GM12892 (cell line): ENCODE measurements around the gene PLXNB2.

Experiments used
- DNase-seq: peaks from one replicate; pipeline ENCODE4 v3.0.0; 2011; ENCODE audit not compliant: insufficient read length
- FAIRE-seq: peaks from 2 replicates; lab custom pipeline; 2011; peaks lifted over from hg19 to GRCh38; lab: Jason Lieb, UNC
- POLR2A ChIP-seq: IDR thresholded peaks from 2 replicates; pipeline ENCODE4 v1.6.1; 2011; ENCODE audit warnings: low read depth, low read length, control low read depth
- POLR2AphosphoS5 ChIP-seq: IDR thresholded peaks from 2 replicates; pipeline ENCODE4 v1.6.1; 2011; ENCODE audit warnings: low read depth, low read length, control low read depth
- TAF1 ChIP-seq: IDR thresholded peaks from 2 replicates; pipeline ENCODE4 v1.6.1; 2011; ENCODE audit warnings: low read depth, mild to moderate bottlenecking, control low read depth, low read length, borderline replicate concordance

The PLXNB2 gene

DNA sequence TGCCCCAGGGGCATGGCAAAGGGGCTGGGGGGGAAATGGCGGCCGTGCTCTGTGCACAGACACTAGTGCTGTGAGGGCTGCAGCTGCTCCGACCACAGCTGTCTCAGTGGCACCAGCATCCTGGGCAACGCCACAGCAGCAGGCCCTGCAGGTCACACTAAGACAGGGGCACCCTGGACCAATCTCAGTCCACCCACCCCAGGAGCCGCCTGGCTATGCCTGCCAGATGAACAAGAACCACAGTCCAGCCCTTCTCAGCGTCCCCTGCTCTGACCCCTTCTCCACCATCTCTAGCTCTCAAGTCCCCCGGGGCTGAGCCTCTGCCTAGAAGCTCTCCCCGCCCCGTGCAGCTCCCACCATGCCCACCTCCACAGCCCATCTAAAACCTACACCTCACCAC is 79.1 kb downstream of the PLXNB2 start:
- DNase-seq: no peak
- TF ChIP-seq POLR2A (no peak), POLR2AphosphoS5 (no peak)
- no peak for FAIRE-seq

- FAIRE-seq (no peak), DNase-seq (no peak)
- no peak for TF ChIP-seq POLR2A
- no peak for TF ChIP-seq POLR2AphosphoS5
- no peak for TF ChIP-seq TAF1
These were observed 79.7 kb downstream of the PLXNB2 start for GRCh38 chr22:50227579-50228215.

- no peak for DNase-seq
- FAIRE-seq: no peak
- TF ChIP-seq TAF1 (no peak), POLR2AphosphoS5 (no peak), POLR2A (no peak)
These were observed 80.6 kb downstream of the PLXNB2 start for GRCh38 chr22:50226875-50227165.

DNA sequence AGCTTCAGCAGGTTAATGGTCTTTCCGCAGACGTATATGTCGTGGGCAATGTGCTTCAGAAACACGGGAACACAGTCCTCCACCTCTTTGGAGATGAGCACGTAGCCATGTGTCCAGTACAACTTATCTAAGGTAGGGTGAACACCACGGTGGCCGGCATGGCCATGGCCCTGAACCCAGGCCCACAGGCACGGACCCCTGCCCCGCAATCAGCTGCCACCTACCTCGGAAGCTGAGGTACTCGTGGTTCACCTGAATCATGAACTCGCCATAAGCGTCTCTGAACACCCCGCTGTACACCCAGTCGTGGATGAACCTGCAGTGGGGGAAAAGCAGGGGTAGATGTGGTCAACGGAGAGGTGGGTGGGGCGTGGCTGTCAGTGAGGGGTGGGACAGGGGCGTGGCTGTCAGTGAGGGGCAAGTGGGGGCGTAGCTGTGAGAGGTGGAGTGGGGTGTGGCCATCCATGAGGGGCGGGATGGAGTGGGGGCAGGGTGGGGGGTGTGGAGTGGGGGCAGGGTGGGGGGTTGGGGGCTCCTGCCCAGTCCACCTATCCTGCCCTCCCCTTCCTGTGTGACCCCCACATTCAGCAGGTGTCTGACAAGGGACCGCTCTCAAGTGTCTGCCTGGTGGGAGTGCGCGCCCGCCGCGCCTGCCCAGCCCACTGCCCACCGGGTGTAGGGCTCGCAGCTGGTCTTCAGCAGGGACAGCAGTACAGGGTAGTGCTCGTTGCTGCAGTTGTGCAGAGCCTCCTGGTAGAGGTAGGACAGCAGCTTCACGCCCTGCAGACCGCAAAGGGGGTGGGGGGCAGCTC is 81.2 kb downstream of the PLXNB2 start:
- TF ChIP-seq POLR2A (no peak), TAF1 (no peak), POLR2AphosphoS5 (no peak)
- DNase-seq: no peak
- no peak for FAIRE-seq

DNA sequence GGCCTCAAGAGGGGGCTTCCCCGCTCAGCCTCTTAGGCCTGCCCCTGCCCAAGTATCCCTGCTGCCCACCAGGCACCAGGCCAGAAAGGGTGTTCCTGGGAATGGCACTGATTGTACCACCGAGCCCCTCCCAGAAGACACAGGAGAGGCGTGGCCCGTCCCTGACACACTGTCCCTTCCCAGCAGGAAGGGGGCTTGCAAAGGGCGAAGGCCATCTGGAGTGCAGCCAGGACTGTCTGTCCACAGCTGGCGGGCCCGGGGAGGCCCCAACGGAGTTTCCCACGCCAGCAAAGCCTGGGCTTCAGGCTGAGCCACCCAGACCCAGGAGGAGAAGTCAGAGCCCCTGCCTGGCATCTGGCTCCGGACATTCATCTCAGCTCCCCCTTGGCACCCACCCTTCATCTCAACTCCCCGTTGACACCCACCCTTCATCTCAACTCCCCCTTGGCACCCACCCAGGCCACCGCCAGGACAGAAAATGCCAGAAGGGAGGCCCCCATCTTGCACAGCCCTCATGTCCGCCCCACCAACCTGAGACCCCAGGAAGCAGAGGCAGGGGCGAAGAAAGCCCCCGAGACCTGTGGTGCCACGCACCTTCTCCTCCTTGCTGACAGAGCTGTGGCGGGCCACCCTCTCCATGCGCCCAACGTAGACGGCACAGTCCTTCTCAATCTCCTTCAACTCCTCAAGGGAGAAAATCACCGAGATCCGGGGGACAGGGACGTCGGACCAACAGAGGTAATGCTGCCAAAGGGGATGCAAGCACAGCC is 82.1 kb downstream of the PLXNB2 start:
- DNase-seq (no peak), FAIRE-seq (no peak)
- TF ChIP-seq POLR2A (no peak), POLR2AphosphoS5 (no peak), TAF1 (no peak)
